Measurements from ENCODE around the gene S1PR4. TPM values are rescaled to one million over a fixed set of nuclear protein-coding genes. Genes with fewer than 3 reads are reported as not detected.

The S1PR4 gene, protein sequence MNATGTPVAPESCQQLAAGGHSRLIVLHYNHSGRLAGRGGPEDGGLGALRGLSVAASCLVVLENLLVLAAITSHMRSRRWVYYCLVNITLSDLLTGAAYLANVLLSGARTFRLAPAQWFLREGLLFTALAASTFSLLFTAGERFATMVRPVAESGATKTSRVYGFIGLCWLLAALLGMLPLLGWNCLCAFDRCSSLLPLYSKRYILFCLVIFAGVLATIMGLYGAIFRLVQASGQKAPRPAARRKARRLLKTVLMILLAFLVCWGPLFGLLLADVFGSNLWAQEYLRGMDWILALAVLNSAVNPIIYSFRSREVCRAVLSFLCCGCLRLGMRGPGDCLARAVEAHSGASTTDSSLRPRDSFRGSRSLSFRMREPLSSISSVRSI
- total RNA-seq = 0.10 TPM in 1 of 2 replicates, not detected in the other

DNA sequence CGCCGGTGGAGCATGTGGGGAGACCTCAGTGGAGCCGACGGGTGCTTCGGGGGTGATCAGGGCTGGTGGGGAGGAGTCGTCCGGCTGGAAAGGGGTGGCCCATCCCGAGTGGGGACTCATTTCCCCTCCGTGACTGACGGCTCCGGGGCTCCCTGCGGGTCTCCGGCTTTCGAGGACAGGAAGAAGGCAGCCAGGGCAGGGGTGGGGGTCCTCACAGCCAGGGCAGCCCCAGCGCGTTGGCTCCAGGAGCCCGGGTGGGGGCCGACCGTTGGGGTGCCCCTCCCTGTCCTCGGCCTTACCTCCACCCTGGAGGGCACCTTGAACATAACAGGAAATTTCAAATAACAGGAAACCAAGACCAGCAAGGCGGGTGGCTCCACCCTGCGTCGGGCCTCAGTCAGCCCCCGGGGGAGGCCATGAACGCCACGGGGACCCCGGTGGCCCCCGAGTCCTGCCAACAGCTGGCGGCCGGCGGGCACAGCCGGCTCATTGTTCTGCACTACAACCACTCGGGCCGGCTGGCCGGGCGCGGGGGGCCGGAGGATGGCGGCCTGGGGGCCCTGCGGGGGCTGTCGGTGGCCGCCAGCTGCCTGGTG is at the start of gene S1PR4:
TSS of gene S1PR4 (plus strand) at position 393 of the 596 bp plus-strand sequence. CDS start at position 417, 24 bp downstream.
- DNase-seq (ENCODE audit: low read depth) = no peak

DNA sequence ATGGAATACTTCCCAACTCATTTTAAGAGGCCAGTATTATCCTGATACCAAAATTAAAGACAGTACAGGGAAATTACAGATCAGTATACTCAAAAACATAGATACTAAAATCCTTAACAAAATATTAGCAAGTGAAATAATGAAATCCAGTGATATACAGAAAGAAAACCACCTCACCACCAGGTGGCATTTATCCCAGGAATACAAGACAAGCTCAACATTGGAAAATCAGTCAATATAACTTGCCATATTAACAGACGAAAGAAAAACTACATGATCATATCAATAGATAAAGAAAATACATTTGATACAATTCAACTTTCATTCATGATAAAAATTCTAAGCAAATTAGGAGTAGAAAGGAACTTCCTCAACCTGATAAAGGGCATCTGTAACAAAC is 49.5 kb upstream of the S1PR4 start:
- DNase-seq (ENCODE audit: low read depth) = peak; percentile 63

DNA sequence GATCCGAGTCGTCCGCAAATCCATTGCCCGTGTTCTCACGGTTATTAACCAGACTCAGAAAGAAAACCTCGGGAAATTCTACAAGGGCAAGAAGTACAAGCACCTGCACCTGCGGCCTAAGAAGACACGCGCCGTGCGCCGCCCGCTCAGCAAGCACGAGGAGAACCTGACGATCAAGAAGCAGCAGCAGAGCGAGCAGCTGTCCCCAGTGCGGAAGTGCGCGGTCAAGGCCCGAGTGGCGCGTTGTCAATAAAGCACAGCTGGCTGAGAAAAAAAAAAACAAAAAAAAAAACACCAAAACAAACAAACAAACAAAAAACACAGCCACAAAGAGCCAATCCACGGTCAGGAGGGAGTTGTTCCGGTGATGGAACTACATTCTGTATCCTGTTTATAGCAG is 47.4 kb upstream of the S1PR4 start:
- DNase-seq (ENCODE audit: low read depth) = no peak

DNA sequence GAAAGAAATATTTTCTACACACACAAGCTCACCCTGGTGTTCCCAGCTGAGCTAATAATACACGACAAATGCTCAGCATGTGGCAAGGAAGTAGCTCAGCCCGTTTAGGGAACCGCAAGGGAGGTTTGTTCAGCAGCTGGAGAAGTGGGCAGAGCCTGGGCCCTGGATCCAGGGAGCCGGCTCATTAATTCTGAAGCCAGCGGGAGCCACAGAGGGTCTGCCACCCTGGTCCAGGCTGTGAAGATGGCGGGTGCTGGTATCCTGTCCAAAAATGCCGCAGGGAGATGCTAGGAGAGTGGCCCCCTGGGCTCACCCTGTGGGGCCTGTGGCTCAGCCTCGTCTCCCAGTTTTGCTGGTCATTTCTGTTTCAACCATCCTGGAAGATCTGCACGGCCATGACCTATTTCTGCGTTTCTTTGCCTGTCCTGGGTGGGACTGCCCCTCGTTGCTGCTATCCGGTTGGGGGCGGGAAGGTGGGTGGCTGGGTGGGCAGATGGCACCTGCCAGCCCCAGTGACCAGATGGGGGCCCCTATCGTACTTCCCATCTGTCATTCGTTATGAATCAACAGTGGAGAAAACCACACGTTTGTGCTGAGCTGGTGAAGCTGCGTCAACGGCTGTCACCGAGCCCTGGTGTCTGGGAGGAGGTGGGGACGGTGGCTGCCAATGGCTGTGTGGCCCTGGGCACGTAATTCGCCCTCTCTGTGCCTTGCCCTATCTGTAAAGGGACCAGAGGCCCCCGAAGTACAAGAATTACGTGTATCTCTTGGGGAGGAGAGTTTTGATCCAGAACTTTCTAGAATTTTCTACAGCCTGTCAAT is 45.4 kb upstream of the S1PR4 start:
- peak; percentile 58 for DNase-seq (ENCODE audit: low read depth)

DNA sequence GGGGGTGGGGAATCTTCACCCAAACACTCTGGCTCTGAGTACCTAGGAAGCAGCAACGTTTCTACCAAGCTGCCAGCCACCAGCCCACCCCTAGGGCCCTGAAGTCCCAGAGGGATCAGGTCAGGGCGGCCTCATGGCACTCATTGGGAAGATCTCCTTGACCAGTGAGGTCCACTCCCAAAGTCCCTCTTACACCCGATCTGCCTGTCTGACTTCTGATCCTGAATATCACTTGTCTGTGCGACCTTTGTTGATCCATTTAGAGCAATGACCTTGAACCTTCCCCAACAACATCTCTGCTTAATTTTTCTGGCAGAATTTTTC is 44.8 kb upstream of the S1PR4 start:
- DNase-seq (ENCODE audit: low read depth) = no peak

DNA sequence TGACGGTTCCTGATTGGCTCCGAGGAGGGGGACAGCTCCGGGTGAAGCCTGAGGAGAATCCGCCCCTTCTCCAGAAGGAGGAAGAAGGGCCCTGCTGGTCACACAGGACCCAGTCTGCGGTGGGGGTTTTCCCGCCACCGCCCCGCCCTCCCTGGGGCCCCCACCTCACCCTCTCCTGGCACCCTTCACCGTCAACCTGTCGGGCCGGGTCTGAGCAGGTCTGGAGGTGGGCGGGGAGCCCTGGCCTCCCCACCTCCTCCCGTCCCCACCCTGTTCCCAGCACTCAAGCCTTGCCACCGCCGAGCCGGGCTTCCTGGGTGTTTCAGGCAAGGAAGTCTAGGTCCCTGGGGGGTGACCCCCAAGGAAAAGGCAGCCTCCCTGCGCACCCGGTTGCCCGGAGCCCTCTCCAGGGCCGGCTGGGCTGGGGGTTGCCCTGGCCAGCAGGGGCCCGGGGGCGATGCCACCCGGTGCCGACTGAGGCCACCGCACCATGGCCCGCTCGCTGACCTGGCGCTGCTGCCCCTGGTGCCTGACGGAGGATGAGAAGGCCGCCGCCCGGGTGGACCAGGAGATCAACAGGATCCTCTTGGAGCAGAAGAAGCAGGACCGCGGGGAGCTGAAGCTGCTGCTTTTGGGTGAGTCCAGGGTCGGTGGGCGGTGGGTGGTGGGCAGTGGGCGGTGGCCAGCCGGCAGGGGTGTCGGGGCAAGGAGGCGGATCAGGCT is 42.4 kb upstream of the S1PR4 start, which contains the start of gene GNA15:
TSS of gene GNA15 (plus strand) at position 73 of the 723 bp plus-strand sequence. CDS start at position 491, 418 bp downstream.
- DNase-seq (ENCODE audit: low read depth) = no peak

DNA sequence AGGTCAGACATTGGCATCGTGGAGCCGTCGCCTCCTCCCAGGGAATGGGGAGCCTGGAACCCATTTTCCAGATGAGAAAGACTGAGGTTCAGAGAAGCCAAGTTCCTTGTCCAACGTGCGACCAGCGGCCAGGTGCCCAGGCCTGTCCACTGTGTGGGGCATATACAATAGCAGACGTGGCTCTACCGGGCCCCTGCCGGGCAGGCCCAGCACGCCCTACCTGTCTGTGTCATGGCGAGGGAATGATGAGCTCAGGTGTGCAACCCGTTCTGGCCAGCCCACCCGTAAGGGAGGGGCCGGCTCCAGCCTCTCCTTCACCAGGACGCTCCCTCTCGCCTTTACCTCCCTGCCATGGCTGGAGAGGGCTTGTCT is 41.9 kb upstream of the S1PR4 start:
- DNase-seq (ENCODE audit: low read depth) = no peak

DNA sequence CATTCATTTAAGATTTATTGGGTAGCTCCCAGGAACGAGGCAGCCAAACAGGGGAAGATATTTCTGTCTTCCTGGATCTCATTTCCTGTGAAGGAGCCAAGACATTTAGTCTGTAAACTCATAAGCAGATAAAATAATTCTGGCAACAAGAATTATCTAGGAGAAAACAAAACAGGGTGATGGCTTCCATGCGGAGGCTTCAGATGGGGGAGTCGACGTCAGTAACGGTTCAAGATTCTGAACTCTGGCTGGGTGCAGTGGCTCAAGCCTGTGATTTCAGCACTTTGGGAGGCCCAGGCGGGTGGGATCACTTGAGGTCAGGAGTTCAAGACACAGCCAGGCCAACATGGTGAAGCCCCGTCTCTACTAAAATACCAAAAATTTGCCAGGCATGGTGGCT is 41.5 kb upstream of the S1PR4 start:
- DNase-seq (ENCODE audit: low read depth) = no peak

DNA sequence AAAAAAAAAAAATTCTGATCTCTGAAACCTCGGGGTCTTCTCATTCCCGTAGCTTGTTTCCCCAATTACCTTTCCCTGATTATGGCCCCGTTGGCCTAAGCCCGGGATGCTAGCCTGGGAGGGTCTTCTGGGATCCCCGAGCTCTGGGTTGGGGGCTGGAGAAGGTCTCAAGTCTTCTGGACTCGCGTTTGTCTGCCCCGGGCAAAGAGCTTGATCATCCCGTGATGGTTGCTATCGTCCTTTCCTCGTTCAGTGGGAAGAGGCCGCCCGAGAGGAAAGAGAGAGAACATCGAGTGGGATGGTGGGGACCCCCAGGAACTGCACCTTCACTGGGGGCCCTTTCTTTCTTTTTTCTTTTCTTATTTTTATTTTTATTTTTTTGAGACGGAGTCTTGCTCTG is 40.3 kb upstream of the S1PR4 start:
- no peak for DNase-seq (ENCODE audit: low read depth)

DNA sequence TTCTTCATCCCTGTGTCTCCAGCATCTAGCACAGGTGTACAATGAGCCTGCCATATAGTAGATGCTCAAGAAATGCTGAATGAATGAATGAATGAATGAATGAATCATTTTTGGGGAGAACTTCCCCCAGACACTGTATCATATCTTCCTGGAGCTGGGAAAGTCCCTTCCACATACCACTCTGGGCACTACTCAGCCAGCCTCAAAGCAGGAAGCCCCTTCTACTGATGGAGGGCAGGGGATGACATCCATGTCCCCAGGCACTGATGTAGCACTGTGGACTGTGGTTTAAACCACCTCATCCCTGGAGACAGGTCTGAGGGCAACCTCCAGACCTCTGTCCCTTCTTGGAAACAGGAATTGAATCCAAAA is 37.9 kb upstream of the S1PR4 start:
- no peak for DNase-seq (ENCODE audit: low read depth)

DNA sequence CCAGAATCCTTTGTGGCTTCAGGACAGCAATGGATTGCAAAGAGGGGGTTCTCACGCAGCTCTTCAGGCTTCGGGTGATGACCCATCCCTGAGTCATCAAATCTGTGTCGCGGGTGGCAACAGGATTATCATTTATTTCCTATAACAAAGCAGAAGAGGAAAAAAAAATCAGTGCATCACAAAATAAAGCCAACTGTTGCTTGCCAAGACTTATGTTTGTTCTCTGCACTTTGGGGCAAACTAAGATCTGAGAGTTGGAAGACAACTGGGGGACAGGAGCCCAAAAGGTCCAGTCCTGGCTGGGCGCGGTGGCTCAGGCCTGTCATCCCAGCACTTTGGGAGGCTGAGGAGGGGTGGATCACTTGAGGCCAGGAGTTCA is 36.3 kb upstream of the S1PR4 start:
- no peak for DNase-seq (ENCODE audit: low read depth)

DNA sequence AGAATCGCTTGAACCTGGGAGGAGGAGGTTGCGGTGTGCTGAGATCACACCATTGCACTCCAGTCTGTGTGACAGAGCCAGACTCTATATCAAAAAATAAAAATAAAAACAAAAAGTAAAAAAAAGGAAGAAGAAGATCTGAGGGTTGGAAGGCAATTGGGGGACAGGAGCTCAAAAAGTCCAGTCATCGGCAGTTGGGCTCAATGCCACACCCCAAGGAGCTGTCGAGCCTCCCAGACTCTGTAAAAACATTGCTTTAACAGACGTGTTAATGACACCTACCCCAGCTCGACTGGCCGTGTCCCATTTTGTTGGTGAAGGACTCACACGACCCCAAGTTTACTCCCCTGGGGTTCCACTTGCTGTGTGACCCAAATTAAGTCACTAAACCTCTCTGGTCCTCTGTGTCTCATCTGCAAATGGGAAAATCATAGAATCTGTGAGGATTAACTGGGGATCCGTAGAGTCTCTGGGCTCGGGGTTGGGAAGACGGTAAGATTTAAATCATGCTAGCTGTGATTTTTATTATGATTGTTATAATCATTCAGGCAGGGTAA is 35.7 kb upstream of the S1PR4 start:
- no peak for DNase-seq (ENCODE audit: low read depth)

DNA sequence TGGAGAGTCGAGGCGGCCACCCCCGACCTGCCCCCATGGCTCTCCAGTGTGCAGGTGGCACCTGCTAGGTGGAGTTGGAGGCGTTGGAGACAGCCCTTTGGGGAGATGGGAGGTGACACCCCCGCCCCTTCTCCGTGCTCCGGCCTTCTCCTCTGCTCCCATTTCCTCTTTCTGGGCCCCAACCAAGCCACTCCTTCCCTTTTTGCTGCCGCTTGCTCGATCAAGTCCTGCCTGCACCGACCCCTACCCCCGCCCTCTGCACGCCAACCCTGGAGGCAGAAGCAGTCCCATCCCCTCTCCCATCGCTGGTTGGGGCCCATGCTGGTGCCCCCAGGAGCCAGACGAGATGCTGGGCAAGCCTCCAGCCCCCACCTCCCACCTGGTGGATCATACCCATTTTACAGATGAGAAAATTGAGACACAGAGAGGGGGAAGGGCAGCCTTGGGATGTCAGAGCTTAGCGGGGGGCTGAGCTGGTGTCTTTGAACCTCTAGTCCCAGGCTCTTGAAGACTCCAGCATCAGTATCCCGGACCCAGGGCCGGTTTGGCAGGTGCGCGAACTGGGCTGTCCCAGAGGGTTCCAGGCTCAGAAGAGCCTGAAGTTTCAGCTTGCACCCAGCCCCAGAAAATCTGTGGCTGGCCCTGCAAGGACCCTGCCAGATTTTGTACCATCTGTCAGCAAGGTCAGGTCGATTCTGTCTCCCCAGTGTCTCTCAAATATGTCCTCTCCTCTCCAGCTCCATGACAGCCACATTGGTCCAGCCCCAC is 32.5 kb upstream of the S1PR4 start:
- no peak for DNase-seq (ENCODE audit: low read depth)

DNA sequence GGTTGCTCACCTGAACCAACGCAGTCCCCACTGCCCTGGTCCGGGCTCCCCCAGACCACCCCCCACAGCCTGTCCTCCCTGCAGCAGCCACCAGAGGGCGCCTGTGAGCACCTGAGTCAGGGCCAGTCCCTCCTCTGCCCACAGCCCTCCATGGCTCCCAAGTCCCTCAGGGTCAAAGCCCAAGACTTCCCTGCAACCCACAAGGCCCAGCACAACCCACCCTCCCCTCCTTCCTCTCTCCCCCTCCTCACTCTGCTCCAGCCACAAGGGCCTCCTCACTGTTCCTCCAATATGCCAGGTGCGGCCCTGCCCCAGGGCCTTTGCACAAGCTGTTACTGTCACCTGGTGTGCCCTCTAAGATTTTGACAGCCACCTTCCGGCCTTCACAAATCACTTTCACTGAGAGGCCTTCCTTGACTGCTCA is 31.9 kb upstream of the S1PR4 start:
- DNase-seq (ENCODE audit: low read depth) = no peak

DNA sequence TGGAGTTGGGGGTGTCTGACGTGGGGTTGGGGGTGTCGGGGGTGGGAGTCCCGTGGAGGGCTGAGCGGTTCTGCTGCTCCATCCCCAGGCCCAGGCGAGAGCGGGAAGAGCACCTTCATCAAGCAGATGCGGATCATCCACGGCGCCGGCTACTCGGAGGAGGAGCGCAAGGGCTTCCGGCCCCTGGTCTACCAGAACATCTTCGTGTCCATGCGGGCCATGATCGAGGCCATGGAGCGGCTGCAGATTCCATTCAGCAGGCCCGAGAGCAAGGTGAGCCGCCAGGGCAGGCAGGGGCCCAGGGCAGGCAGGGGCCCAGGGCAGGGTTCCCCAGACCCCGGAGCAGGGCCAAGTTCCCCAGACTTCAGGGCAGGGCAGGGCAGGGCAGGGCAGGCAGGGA is 30.1 kb upstream of the S1PR4 start:
- DNase-seq (ENCODE audit: low read depth) = no peak

DNA sequence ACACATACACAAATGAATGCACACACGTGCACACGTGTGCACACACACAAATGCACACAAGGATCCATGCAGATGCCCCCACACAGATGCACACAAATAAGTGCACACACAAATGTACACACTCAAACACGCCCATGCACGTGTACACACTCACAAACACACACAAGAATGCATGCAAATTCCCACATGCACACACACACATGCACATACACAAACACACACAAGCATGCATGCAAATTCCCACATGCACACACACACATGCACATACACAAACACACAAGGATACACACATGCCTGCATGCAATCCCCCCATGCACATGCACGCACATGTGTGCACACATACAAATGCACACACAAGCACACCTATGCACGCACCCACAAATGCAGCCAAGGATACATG is 29.5 kb upstream of the S1PR4 start:
- no peak for DNase-seq (ENCODE audit: low read depth)

DNA sequence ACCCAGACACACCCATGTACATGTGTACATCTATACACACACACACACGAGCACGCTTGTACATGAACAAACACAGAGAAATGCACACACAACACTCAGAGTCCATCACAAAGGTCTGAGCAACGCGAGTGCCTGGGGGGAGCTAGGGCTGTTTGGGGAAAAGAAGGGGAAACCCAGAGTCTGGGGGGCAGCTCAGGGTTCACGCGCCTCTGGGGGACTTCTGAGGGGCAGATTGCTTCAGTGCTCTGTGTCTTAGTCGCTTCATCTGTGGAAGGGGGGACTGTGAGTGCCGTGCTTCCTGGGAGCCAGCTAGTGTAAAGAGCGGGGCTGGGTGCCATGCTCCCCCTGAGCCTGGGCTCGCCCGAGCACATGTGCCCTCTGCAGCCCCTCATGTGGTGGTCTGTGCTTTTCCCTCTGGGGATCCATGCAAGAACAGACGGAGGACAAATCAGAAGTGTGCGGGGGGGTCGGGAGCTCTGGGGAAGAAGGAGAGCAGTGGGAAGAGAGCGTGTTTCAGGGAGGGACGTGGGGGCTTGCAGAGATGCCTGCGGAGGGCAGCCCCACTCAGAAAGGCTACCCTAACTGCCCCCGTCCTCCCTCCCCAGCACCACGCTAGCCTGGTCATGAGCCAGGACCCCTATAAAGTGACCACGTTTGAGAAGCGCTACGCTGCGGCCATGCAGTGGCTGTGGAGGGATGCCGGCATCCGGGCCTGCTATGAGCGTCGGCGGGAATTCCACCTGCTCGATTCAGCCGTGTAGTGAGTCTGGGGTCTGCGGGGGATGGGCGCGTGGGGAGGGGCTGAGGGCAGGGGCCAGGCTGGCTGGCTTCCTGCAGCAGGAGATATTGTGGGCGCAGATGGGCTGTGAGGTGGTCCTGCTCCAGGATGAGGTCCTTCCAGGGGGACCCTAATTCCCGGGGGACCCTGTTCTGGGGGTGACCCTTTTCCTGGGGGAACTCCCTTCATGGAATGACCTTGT is 28.8 kb upstream of the S1PR4 start:
- no peak for DNase-seq (ENCODE audit: low read depth)

DNA sequence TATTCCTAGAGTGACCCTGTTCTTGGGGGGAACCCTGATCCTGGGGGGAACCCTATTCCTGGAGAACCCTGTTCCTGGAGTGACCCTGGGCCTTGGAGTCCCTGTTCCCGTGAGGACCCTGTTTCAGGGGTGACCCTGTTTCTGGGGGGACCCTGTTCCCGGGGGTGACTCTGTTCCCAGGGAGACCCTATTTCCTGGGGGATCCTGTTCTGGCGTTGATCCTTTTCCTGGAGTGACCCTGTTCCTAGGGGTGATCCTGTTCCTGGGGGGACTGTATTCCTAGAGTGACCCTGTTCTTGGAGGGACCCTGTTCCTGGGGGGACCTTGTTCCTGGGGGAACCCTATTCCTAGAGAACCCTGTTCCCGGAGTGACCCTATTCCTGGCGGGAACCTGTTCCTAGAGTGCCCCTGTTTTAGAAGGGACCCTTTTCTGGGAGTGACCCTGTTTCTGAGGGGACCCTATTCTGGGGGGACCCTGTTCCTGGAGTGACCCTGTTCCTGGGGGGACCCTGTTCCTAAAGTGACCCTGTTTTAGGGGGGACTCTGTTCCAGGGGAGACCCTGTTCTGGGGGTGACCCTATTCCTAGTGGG is 27.7 kb upstream of the S1PR4 start:
- DNase-seq (ENCODE audit: low read depth) = no peak

Data from renal cortical epithelial cell (primary cell).